B cell (primary cell): ENCODE results near the gene CDK6. TPM values are rescaled to one million over a fixed set of nuclear protein-coding genes. Genes with fewer than 3 reads are reported as not detected.

ENCODE experiments used
- ATAC-seq: fragments of 200-7000 bp; cut with Tn5 transposase; one replicate; pipeline ENCODE4 v1.10.0; 2021; ENCODE audit warnings: low read depth, mild to moderate bottlenecking, moderate number of reproducible peaks, moderate library complexity
- CTCF ChIA-PET: fragments of 350-600 bp; sonication (Branson Sonifier 250); formaldehyde crosslinking; loops from one replicate; lab custom pipeline; 2021; ENCODE audit warnings: antibody characterized with exemption, inconsistent platforms; lab: Charles Lee
- POLR2A ChIA-PET: fragments of 350-600 bp; sonication (Branson Sonifier 250); formaldehyde crosslinking; loops from one replicate; lab custom pipeline; 2021; ENCODE audit warnings: antibody characterized with exemption; lab: Charles Lee
- DNase-seq: peaks from one replicate; pipeline ENCODE4 v3.0.0; 2013
- H2AFZ ChIP-seq: 2 replicates; pipeline ENCODE4 v1.6.1; 2012; ENCODE audit warnings: mild to moderate bottlenecking, low read depth, low read length; ENCODE audit not compliant: insufficient read depth, poor library complexity, severe bottlenecking
- H3K27ac ChIP-seq, 2 donors: 1 replicate in 1 of 2; 2 replicates in 1 of 2; pipeline ENCODE4 v1.5.1; 2012 to 2013; ENCODE audit warnings: low read length in 2 of 2, mild to moderate bottlenecking in 2 of 2, moderate library complexity in 1 of 2
- H3K27me3 ChIP-seq, 4 experiments: fragments of 200-600 bp in 1 of 4; sonication (generic) in 1 of 4; replicated peaks in 1 of 4; 1 replicate in 2 of 4; 2 replicates in 2 of 4; pipeline versions ENCODE4 v1.6.1 to v1.7.0; 2013 to 2016; ENCODE audit warnings: low read length in 3 of 4, mild to moderate bottlenecking in 2 of 4, mixed read lengths in 1 of 4, moderate library complexity in 1 of 4; ENCODE audit not compliant: insufficient read depth in 4 of 4, control insufficient read depth in 3 of 4; ENCODE audit errors: control extremely low read depth in 1 of 4
- H3K36me3 ChIP-seq, 2 experiments: replicated peaks in 1 of 2; 1 replicate in 1 of 2; 2 replicates in 1 of 2; pipeline versions ENCODE4 v1.6.1 to v1.7.1; 2013; ENCODE audit warnings: low read length in 1 of 2; ENCODE audit not compliant: insufficient read depth in 2 of 2, control insufficient read depth in 1 of 2; ENCODE audit errors: control extremely low read depth in 1 of 2, extremely low read depth in 1 of 2
- H3K4me1 ChIP-seq, 2 donors: fragments of 200-600 bp in 1 of 2; sonication (generic) in 1 of 2; 1 replicate in 1 of 2; 2 replicates in 1 of 2; pipeline versions ENCODE4 v1.5.1 to v1.6.1; 2013 to 2017; ENCODE audit warnings: low read length in 2 of 2; ENCODE audit not compliant: control insufficient read depth in 2 of 2, insufficient read depth in 2 of 2
- H3K4me2 ChIP-seq: replicated peaks from 2 replicates; pipeline ENCODE3; 2012; ENCODE audit warnings: mild to moderate bottlenecking, low read depth, low read length; ENCODE audit not compliant: poor library complexity, severe bottlenecking
- H3K4me3 ChIP-seq, 5 experiments: fragments of 200-600 bp in 1 of 5; sonication (generic) in 1 of 5; 1 replicate in 3 of 5; 2 replicates in 2 of 5; pipeline versions ENCODE4 v1.5.1 to v1.7.0; 2011 to 2016; ENCODE audit warnings: low read length in 4 of 5, mild to moderate bottlenecking in 4 of 5, low read depth in 2 of 5, control low read depth in 1 of 5, moderate library complexity in 1 of 5; ENCODE audit not compliant: insufficient read depth in 1 of 5; ENCODE audit errors: control extremely low read depth in 1 of 5, extremely low read depth in 1 of 5
- H3K79me2 ChIP-seq: fragments of 200-600 bp; sonication (generic); one replicate; pipeline ENCODE4 v1.6.0; 2016; ENCODE audit warnings: low read length; ENCODE audit not compliant: control insufficient read depth, insufficient read depth
- H3K9ac ChIP-seq: fragments of 200-600 bp; sonication (generic); 2 replicates; pipeline ENCODE4 v1.6.1; 2017; ENCODE audit warnings: mild to moderate bottlenecking, low read length, moderate library complexity
- H3K9me3 ChIP-seq, 3 donors: one replicate each; pipeline versions ENCODE4 v1.6.1 to v1.7.1; 2013; ENCODE audit warnings: low read length in 2 of 3; ENCODE audit not compliant: control insufficient read depth in 2 of 3, insufficient read depth in 1 of 3; ENCODE audit errors: control extremely low read depth in 1 of 3
- H4K20me1 ChIP-seq: 2 replicates; pipeline ENCODE4 v1.6.0; 2012; ENCODE audit warnings: mild to moderate bottlenecking, low read length; ENCODE audit not compliant: insufficient read depth, control insufficient read depth, poor library complexity, severe bottlenecking
- H3K27ac Mint-ChIP-seq: one replicate; pipeline ENCODE4 v1.8.0; 2021; ENCODE audit warnings: mixed read lengths
- H3K27me3 Mint-ChIP-seq: one replicate; pipeline ENCODE4 v1.8.0; 2021; ENCODE audit warnings: mixed read lengths
- H3K4me1 Mint-ChIP-seq: one replicate; pipeline ENCODE4 v1.8.0; 2021; ENCODE audit warnings: mixed read lengths
- H3K4me3 Mint-ChIP-seq: one replicate; pipeline ENCODE4 v1.8.0; 2021; ENCODE audit warnings: mixed read lengths
- H3K9me3 Mint-ChIP-seq: one replicate; pipeline ENCODE4 v1.8.0; 2022; ENCODE audit warnings: mixed read lengths; ENCODE audit not compliant: insufficient read depth
- CTCF ChIP-seq: fragments of 200-600 bp; IDR thresholded peaks from one replicate; pipeline ENCODE4 v1.8.0; 2022; ENCODE audit warnings: antibody characterized with exemption, mild to moderate bottlenecking
- EZH2 ChIP-seq: IDR thresholded peaks from 2 replicates; pipeline ENCODE4 v1.6.1; 2012; ENCODE audit warnings: borderline replicate concordance, low read depth, mild to moderate bottlenecking, moderate library complexity, low read length; ENCODE audit not compliant: insufficient read depth, poor library complexity, severe bottlenecking
- WGBS: methylation state at CpG from one replicate; pipeline ENCODE4 v1.1.5; 2013; ENCODE audit warnings: missing lambda C conversion rate; ENCODE audit not compliant: insufficient coverage; 5-methylcytosine and 5-hydroxymethylcytosine counted together
- intact Hi-C: fragments of 100-400 bp; cut with micrococcal nuclease; formaldehyde crosslinking; loops from one replicate; pipeline ENCODE4 v1.10.0; 2022
- polyA plus RNA-seq: library from polyadenylated mRNA; depleted of rRNA; stranded (reverse); fragments of >200 nt; gene quantifications from 2 replicates; pipeline ENCODE4 v1.2.3, GENCODE V29; 2012
- total RNA-seq, 2 donors: library from RNA; stranded (reverse); fragments of 120-200 nt in 1 of 2; gene quantifications; 1 replicate in 1 of 2; 2 replicates in 1 of 2; pipeline versions ENCODE4 v1.2.3 to v1.2.4, GENCODE V29; 2013 to 2022

Gene CDK6
- total and polyA plus RNA-seq, 2 donors (not counting 1 experiment from before 2014, with no cell fraction given), result 3.0 to 14.6 TPM

- POLR2A ChIA-PET, result no interaction called here
- H3K4me2 ChIP-seq, result peak overlapping the region; percentile 75
Measured at GRCh38 chr7:92717993-92718716, 118.2 kb downstream of the CDK6 start.

More at GRCh38 chr7:92717993-92718716, 118.2 kb downstream of the CDK6 start:
- H2AFZ ChIP-seq, result peak overlapping the region; percentile 82
- 35% methylated on average over 4 of the region's 18 CpGs for WGBS
- peak overlapping the region; percentile 71 for H3K9ac ChIP-seq
- intact Hi-C loops, result loop anchor here (1.0 kb wide), 2 partner anchors 13 to 115 kb away; no protein-coding TSS in a partner anchor
- DNase-seq (peak; percentile 66), ATAC-seq (peak; percentile 93)
- H4K20me1 ChIP-seq, result no peaks in the 10 kb centered on the region
- H3K27me3 ChIP-seq, result no peaks in the 10 kb centered on the region
- Mint-ChIP-seq H3K27ac (peak overlapping the region; percentile 92), H3K4me1 (peaks cover 26% of the 10 kb centered on the region), H3K27me3 (no peaks in the 10 kb centered on the region), H3K9me3 (peaks cover 2% of the 10 kb centered on the region), H3K4me3 (peak overlapping the region; percentile 94)
- H3K4me1 ChIP-seq, result peaks cover 13 to 16% of the 10 kb centered on the region in 2 donors
- peak overlapping the region; percentile 36 to 67 (median 54) for H3K4me3 ChIP-seq
- H3K79me2 ChIP-seq, result no peaks in the 10 kb centered on the region
- peaks cover 0 to 3% of the 10 kb centered on the region in 2 experiments for H3K36me3 ChIP-seq
- no peak for TF ChIP-seq EZH2
- TF ChIP-seq CTCF, result no peak
- peak overlapping the region; percentile 36 to 66 for H3K27ac ChIP-seq
- CTCF ChIA-PET, result interaction anchor here (1.0 to 1.5 kb wide), 2 partner anchors 23 to 27 kb away, joined by 3 read pairs; no protein-coding TSS in a partner anchor
- H3K9me3 ChIP-seq, result no peaks in the 10 kb centered on the region
